ENCODE data around the gene DCDC2. TPM values are rescaled to one million over a fixed set of nuclear protein-coding genes. Genes with fewer than 3 reads are reported as not detected.

The DCDC2 gene
- total and polyA plus RNA-seq, 4 donors = 0.51 to 13.0 (median 2.0) TPM

DNA sequence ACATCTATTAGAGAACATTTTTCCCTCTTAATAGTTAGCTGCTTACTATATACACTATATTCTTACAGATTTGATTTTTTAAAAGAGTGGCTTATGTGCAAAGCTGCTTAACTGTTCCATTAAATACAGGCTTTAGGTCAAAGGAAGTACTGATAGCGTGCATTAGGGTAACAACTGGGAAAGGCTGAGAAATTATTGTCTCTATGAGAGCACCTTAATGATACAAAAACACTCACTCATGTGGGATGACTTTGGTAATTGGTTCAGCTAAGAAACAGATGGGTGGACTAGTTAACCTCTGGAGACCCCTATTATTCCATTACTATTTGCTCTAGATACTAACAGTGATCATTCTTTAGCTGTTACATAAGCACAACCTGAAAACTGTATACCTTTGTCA is 4.0 kb downstream of the DCDC2 start:
- no peak overlapping the region for H3K4me3 ChIP-seq (ENCODE audit: low read depth in 1 of 3, low read length in 3 of 3)
- H3K27ac ChIP-seq (ENCODE audit: low read depth in 1 of 2, low read length in 2 of 2) = no peak overlapping the region
- TF ChIP-seq GABPA (IDR thresholded peaks at IDR 0.05 in 1 of 2, conservative IDR thresholded peaks at IDR 0.05 in 1 of 2) (no peak), JUND (IDR thresholded peaks at IDR 0.05) (no peak), FOXA2 (IDR thresholded peaks at IDR 0.05) (no peak), EGR1 (IDR thresholded peaks at IDR 0.05; ENCODE audit: low read depth in 2 of 2) (no peak), REST (IDR thresholded peaks at IDR 0.05) (no peak), CTCF (IDR thresholded peaks at IDR 0.05; ENCODE audit: low read depth, low read length, missing input control) (no peak), YY1 (IDR thresholded peaks at IDR 0.05) (no peak), FOXA1 (IDR thresholded peaks at IDR 0.05) (no peak), SP1 (IDR thresholded peaks at IDR 0.05) (no peak), HNF4G (IDR thresholded peaks at IDR 0.05) (no peak), ATF3 (IDR thresholded peaks at IDR 0.05) (no peak), HNF4A (conservative IDR thresholded peaks at IDR 0.05) (no peak), TAF1 (conservative IDR thresholded peaks at IDR 0.05) (no peak), ZBTB33 (IDR thresholded peaks at IDR 0.05) (no peak), RAD21 (IDR thresholded peaks at IDR 0.05) (no peak), NR2F2 (IDR thresholded peaks at IDR 0.05) (no peak), RXRA (IDR thresholded peaks at IDR 0.05) (no peak)
- TF ChIP-seq, protein P1, sequence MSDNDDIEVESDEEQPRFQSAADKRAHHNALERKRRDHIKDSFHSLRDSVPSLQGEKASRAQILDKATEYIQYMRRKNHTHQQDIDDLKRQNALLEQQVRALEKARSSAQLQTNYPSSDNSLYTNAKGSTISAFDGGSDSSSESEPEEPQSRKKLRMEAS (IDR thresholded peaks at IDR 0.05) = no peak
- 91% methylated on average over 1 of the region's 1 CpG for WGBS
- no peak overlapping the region for H3K9ac ChIP-seq (ENCODE audit: low read depth in 1 of 2, low read length in 2 of 2)
- no peak for DNase-seq (ENCODE audit: low spot score)
- H3K9me3 ChIP-seq (ENCODE audit: control insufficient read depth in 4 of 4, low read length in 3 of 4) = no peaks in the 10 kb centered on the region
- H3K36me3 ChIP-seq (ENCODE audit: control insufficient read depth in 4 of 4, insufficient read depth in 3 of 4, low read depth in 1 of 4, low read length in 3 of 4) = no peaks in the 10 kb centered on the region
- no peaks in the 10 kb centered on the region for H3K27me3 ChIP-seq (ENCODE audit: control insufficient read depth in 4 of 4, insufficient read depth in 4 of 4, low read length in 3 of 4)
- peaks cover 6 to 11% (median 10%) of the 10 kb centered on the region in 4 donors for H3K4me1 ChIP-seq (ENCODE audit: control insufficient read depth in 4 of 4, insufficient read depth in 4 of 4, low read length in 3 of 4)

Data from liver (tissue), 9 donors.